HG03521 (cell line): ENCODE measurements around the gene CEP70.

ENCODE experiments used
- ATAC-seq: cut with Tn5 transposase; IDR thresholded peaks from one replicate; pipeline ENCODE4 v1.9.1; 2021; ENCODE audit warnings: mild to moderate bottlenecking, moderate library complexity; ENCODE audit not compliant: unreplicated experiment

CEP70 gene

GRCh38 chr3:138472141-138472825 lies 121.8 kb downstream of the CEP70 start:
- no peak for ATAC-seq

- no peak for ATAC-seq
Observed at GRCh38 chr3:138471481-138471880, 122.6 kb downstream of the CEP70 start.

DNA sequence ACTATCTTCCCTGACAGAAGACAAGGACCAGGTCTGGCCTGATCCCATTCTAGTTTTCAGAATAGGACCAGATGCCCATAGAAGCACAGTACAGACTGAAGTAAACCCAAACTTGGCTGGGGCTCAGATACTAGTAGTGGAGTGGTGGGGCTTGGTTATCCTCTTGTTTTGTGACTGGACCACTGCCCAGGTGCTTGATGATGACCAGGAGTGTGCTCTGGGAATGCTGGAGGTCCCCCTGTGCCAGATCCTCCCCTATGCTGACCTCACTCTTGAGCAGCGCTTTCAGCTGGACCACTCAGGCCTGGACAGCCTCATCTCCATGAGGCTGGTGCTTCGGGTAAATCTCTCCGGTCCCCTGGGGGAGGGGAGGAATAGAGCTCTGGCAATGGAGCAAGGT lies 123.4 kb downstream of the CEP70 start:
- ATAC-seq: no peak

GRCh38 chr3:138469874-138470273 lies 124.2 kb downstream of the CEP70 start:
- no peak for ATAC-seq

- no peak for ATAC-seq
Observed at GRCh38 chr3:138468886-138469285, 125.2 kb downstream of the CEP70 start.

- no peak for ATAC-seq
Observed at GRCh38 chr3:138468451-138468850, 125.6 kb downstream of the CEP70 start.

DNA sequence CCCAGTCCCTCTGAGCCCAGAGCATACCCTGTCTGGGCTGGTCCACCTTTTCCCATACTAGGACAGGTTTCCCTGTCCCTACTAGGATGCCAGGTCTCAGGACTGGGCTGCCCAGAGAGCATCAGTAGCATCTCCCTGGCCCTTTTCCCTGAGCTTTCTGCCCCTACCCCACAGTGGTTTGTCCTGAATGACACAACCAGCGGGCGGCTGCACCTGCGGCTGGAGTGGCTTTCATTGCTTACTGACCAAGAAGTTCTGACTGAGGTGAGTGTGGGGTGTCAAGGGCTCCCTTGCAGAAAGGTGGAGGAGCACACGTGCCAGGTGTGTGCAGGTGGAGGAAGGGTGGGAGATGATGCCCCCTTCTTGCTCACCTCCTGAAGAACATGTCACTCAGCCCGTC lies 126.1 kb downstream of the CEP70 start:
- no peak for ATAC-seq

DNA sequence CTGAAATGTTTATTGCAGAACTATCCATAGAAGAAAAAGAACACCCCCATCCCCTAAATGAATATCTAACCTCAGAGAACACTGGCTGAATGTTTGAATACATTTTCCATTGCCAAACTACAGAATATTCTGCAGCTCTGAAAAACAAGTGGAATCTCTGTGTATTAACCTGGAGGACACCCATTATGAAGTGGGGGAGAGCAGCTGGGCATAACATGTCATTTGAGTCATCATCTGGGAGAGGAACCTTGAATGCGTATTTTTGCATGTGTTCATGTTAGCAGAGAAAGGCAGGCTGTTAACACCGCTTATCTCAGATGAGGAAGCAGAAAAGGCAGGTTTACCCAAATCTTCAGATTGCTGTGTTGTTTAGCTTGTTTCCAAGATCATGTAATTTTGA lies 128.1 kb downstream of the CEP70 start:
- no peak for ATAC-seq

DNA sequence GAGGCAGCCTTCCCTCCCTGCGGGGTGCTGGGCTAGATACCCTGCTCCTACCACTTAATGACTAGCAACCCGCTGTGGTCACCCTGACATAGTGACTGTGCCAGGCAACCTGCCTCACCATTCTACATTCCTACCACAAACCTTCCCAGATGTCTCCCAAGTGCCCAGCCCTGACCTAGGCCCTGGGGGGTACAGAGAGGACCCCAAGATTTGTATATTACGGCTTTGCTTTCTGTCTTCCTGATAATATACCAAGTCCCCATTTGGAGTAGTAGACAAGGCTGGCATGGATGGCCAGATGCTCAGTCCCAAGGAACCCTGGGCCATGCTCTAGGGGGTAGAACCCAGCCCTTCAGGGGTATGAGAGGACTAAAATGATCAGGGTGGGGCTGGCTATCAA lies 128.6 kb downstream of the CEP70 start:
- no peak for ATAC-seq

DNA sequence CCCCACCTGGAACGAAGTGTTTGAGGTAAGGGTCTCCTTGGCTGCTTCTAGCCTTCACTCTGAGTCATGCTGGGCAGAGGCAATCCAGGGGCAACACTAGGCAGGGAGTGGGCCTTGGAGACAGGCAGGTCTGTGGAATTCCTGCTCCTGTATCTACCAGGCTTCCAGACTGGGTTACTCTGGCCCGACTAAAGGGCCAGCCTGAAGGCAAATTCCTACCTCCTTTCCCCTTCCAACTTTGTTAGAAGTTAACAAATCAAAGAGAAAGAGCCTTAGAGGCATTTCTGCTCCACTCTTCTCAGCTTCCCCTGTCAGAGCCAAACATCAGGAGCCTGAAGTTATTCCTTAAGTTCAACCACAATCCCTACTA lies 129.6 kb downstream of the CEP70 start:
- no peak for ATAC-seq

DNA sequence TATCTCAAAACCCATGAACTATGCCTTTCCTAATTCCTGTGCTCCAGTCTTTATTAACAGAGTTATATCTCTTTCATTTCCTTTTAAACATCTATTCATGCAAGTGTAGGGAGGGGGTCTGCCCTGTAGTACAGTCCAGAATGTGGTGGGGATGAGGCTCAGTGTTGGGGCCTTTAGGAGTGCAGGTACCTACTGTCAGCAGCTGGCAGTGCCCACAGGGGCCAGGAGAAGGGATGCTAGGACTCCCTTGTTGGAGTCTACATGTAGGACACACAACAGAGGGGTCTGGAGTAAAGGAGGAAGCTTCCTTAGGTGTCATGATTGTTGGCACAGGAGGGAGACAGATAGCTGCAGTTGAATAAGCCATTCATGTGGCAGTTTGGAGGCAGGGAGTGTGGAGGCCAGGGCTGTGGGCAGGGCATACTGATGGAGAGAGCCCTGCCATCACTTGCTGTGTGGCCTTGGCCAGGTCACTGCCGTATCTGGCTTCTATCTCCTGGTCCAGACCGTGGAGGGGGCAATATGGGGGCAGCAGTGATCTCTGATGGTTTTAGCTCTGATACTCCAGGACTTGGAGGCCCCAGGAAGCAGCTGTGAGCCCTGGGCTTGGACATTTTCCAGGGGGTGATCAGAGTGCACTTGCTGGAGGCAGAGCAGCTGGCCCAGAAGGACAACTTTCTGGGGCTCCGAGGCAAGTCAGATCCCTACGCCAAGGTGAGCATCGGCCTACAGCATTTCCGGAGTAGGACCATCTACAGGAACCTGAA lies 130.2 kb downstream of the CEP70 start:
- ATAC-seq: no peak

GRCh38 chr3:138461896-138462295 lies 132.2 kb downstream of the CEP70 start:
- no peak for ATAC-seq

DNA sequence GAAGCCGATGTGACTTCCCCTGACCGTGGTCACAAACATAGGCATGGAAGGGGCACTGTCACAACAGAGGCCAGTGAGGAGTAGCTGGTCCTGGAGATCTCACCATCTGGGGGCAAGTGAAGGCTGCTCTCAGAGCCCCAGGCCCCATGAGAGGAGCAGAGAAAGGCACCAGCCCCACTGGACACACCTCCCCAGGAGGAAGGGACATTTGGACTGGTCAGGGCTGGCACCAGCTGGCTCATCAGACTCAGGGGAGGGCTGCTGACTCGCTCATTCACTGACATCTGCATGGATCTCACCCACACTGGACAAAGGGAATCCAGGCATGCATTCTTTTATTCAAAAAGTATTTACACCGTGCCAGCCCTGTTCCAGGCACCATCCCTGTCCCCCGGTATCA lies 132.8 kb downstream of the CEP70 start:
- no peak for ATAC-seq

- no peak for ATAC-seq
Observed at GRCh38 chr3:138460536-138461205, 133.4 kb downstream of the CEP70 start.

DNA sequence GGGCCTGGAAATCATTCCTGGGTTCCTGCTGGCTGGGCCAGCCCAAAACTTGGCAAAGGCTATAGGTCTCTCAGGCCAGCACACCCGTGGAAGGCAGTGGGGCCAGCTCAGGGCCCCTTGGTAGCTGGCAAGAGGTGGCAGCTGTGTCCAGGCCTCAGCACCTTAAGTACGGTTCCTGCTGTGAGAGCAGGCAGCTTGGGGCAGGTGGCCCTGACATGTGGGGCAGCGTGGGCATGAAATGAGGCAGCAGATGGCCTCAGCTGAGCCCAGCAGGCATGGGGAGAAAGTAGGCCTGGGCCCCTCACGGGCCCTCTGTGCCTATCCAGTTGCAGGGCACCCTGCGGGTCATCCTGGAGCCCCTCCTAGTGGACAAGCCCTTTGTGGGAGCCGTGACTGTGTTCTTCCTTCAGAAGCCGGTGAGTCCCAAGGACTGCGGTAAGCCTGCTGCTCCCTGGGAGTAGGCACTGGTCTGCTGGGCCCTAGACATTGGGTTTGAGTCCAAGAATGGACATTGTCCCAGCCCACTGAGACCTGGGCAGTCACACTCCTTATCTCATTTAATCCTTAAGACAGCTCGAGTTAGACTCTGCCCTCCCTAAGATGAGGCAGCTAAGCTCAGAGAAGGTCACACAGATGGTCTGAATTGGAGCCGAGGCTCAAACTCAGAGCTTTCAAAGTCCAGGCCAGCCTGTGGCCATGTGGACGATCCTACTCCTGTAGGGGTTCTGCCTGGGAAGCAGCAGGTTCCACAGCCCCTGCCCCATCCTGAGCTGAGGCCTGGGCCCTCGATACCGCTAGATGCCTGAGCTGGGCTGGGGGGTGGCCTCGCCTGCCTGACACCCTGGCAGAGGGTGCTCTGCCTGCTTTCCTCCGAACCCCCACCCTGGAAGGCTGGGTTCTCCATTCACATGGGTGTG lies 134.2 kb downstream of the CEP70 start:
- no peak for ATAC-seq

- no peak for ATAC-seq
Observed at GRCh38 chr3:138458774-138459499, 135.1 kb downstream of the CEP70 start.

DNA sequence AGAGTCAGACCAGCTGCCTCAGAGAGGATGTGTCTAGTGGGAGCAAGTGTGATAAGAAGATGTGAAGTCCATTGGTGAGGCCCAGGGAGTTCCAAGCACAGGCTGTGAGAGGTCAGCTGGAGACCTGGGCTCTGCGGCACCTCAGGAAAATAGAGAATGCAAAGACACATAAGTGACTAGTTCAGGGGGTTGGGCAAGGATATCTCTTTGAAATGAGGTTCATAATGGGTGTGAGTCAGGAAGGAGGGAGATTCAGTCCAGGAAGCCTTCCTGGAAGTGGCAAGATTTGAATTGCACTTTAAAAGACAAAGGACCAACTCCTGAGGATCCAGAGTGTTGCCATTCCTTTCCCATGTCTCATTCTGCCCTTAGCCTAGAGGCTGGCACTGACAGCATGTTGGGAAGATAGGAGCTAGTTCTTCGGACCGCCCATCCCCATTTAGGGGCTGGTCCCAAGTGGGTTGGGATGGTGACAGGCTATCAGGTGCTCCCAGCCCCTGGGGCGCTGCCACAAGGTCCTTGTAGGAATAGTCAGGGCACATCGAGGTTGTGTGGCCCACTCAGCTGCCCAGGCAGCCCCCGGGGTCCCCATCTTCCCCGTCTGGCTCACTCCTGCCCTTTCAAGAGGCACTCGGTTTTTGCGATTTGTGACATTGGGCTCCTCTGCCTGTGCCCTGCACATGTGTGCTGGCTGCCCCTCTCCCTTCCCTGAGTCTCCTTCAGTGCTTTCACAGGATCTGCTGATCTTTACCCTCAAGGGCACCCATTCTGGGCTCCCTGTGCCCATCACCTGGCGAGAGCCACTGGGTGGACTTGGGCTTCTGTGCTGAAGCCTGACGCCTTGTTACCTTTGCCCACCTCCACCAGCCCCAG lies 136.0 kb downstream of the CEP70 start:
- no peak for ATAC-seq

- no peak for ATAC-seq
Observed at GRCh38 chr3:138456961-138457862, 136.8 kb downstream of the CEP70 start.
